ENCODE results near the gene LRRN2.

- TF ChIP-seq CTCF (IDR thresholded peaks at IDR 0.05) (no peak), POLR2A (IDR thresholded peaks at IDR 0.05) (no peak)
These were observed 48.5 kb upstream of the LRRN2 start for GRCh38 chr1:204733869-204734596.
